Skin of body (tissue), 2 donors: Measurements from ENCODE around the gene MCFD2. TPM values are rescaled to one million over a fixed set of nuclear protein-coding genes. Genes with fewer than 3 reads are reported as not detected.

Source experiments
- DNase-seq: peaks from one replicate; lab custom pipeline; 2025; lab: John Stamatoyannopoulos, UW
- total RNA-seq: library from RNA; depleted of rRNA; stranded (reverse); fragments of >200 nt; gene quantifications from one replicate; pipeline ENCODE4 v1.2.3, GENCODE V29; 2014

Gene MCFD2
- total RNA-seq, 1 donor from 2014 or later = 45.3 TPM

DNA sequence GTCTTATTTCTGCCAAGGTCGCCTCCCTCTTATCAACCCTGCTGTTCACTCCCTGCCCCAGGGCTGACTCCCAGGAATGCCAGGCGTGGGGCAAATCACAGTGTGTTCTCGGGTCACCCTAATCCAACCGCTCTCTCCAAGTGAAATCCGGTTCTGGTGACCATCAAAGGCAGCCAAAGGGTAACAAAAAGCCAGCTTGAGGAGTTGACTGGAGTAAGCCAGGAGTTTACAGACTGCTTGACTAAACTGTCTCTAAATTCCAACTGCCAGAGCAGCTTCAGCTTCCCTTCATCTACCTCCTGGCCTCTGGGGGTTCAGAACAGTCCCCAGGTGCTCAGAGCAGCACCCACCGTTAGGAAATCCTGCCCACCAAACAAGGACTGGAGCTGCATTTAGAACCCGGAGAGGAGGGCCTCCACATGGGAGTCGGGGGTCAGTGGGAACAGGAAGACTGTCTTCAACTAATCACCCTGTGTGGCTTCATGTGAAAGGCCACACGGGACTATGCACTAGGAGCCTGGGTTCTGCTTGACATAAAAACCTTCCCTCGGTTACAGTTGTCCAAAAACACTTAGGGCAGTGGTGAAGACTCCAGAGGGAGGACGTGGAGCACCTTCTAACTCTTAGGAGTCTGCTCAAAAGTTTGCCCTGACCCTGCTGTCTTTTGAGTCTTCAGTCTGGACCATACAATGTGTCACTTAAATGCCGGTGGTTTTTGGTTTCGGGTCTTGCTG is 24.2 kb upstream of the MCFD2 start:
- DNase-seq = no peak

DNA sequence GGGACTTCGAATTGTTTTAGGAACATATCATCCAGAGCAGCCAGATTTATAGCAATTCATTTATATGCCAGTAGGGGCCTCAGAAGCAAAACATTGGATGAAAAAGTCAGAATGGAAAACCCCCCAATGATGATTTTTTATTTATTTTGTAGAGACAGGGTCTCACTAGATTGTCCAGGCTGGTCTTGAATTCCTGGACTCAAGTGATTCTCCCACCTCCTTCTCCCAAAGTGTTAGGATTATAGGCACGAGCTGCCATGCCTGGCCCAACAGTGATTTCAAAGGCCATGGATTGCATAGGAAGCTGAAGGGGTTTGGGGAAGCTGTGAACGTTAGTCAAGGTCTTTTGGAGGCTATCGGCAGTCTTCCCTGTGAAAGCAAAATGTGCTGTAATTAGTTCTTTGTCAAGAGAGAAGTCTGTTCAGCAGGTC is 21.9 kb upstream of the MCFD2 start:
- no peak for DNase-seq

DNA sequence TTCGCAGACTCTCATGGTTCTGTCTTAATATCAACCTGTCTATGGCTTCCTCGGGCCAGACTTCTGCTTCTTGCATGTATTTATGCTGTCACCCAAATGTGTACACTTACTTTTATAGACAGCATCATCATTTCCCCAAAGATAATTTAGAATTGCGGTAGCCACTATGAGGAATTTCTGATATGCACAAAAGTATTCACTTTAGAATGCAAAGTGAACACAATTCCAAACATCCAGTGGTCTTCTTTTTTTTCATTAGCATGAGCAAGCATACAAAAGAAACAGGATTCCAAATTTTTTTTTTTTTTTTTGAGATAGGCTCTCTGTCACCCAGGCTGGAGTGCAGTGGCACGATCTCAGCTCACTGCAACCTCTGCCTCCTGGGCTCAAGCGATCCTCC is 21.0 kb upstream of the MCFD2 start:
- no peak for DNase-seq

DNA sequence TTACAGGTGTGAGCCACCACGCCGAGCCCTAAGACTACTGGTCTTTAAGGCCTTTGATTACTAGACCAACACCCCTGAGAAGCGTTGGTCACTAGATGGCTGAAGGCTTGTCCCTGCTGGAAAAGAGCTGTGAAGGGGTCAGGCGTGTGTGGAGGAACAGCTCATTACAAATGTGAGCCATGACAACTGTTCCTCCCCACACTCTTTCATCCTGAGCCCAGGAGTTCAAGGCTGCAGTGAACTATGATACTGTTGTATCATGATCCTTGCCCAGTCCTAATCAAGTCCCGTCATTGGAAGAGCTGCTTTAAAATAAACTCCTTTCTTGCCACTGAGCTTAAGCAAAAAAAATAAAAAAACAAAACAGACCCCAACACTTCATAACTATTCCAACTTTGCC is 19.5 kb upstream of the MCFD2 start:
- no peak for DNase-seq

DNA sequence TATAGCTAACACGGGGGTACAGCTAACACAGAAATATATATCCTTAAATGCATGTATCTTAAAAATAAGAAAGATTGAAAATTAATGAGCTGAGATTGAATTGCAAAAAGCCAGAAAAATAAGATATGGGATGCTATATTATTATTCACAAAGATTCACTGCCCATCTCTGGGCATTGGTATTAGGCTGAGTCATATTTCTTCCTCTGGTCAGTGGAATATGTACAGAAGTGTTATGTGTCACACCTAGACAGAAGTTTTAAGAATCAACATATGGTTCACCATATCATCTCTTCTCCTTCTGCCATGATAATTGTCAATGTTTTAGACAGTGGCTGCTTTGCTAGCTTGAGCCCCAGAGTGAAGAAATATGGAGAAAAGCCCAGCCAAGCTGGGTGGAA is 14.0 kb upstream of the MCFD2 start:
- DNase-seq = no peak

DNA sequence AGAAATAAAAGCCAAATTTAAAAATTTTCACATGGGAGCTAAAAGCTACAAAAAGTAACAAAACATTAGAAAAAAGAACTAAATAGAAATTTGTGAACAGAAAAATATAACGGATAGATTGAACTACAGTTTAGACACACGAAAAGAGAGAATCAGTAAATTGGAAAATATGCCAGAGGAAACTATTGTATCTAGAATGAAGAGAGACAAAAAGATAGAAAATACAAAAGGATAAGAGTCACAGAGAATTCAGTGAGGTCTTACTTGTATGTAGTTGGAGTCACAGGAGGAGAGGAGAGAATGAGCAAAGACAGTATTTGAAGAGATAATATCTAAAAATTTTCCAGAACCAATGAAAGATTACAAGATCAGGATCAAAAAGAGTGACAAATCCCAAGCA is 11.3 kb upstream of the MCFD2 start:
- no peak for DNase-seq

DNA sequence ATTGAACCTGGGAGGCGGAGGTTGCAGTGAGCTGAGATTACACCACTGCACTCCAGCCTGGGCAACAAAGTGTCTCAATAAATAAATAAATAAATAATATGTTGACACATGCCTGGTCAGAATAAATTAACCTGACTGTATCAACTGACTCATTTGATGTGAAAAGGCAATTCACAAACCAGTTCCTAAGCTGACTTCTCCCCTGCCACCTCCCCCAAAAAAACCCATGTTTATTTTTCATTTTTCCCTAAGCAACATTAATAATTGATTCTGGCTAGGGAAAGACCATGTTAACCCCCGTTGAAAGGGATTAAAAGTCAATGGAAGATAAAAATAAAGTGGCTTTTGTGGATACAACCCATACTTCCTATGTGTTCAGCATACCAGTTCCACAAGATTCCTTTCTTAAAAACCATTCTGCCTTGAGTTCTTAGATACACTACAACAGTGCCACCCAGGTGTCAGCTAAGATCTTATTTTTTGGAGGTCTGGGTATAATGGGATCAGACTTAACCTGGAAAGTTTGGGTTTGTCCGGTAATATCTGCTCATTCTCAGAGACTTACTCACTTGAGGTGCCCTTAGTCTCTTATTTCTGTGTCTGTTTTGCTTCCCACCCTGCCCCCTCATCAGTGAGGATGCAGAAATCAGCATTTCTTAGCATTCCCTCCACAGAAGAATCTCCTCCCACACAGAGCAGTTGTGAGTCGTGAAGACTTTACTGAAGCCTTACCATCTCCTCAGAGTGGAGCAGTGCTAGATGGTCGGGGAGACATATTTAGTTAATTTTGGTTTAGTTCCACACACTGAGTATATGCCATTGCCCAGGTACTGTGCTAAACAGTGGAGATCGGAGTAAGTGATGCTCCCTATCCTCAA is 10.1 kb upstream of the MCFD2 start:
- no peak for DNase-seq

DNA sequence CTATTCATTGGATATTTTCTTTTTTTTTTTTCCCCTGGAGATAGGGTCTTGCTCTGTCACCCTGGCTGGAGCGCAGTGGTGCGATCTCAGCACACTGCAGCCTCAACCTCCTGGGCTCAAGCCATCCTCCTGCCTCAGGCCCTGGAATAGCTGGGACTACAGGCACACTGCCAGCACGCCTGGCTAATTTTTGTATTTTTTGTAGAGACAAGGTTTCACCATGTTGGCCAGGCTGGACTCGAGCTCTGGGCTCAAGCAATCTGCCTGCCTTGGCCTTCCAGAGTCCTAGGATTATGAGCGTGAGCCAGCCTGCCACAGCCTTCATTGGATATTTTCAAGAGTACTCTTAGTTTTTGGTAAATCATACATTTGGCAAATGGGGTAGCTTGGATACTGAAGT is 9.0 kb upstream of the MCFD2 start:
- DNase-seq = no peak

DNA sequence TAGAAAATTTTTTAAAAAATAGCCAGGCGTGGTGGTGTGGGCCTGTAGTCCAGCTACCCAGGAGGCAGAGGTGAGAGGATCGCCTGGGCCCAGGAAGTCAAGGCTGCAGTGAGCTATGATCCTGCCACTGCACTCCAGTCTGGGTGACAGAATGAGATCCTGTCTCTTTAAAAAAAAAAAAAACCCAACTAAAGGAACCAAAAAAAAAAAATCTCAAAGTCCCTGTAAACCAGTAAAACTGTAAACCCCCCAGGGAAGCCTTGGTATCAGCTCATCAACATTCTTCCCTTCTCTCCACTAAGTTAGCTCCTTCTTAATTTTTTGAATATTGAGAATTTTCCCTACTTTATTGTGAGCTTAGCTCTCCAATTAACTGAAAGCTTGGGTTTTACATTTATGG is 8.4 kb upstream of the MCFD2 start:
- no peak for DNase-seq

DNA sequence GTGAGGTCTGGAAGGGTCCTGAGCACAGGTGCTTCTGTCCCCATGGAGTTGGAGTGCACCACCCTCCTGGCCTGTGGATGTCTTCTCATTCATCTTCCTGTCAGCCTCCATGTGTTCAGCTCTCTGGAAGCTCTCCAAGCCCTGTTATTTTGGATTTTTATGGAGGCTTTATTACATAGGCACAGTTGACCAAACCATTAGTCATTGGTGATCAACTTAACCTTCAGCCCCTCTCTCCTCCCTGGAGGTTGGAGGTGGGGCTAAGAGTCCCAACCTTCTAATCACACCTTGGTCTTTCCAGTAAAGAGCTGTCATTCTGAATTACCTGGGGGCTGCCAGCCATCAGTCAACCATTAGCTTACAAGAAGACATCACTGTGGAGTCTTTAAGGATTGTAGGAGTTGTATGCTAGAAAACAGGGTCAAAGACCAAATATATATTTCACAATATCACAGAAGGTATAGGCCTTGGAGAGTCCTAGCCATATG is 7.5 kb upstream of the MCFD2 start:
- DNase-seq = no peak

DNA sequence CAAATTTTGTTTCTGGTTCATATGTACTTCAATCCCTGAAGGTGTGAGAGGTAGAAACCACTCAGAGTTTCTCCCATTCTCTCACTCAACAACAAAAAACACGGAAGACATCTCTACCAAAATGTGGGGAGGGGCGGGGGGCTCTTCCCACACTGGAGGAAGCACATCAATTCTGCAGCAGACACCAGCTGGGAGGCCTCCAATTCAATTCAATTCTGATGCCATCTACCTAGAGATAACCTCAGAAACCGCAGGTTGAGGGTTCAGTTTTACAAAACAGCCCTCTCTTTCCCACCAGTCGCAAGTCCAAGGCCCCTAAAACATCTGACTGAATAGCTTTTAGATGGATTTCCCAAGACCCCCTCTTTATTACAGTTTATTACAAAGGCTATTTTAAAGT is 7.0 kb upstream of the MCFD2 start:
- no peak for DNase-seq

DNA sequence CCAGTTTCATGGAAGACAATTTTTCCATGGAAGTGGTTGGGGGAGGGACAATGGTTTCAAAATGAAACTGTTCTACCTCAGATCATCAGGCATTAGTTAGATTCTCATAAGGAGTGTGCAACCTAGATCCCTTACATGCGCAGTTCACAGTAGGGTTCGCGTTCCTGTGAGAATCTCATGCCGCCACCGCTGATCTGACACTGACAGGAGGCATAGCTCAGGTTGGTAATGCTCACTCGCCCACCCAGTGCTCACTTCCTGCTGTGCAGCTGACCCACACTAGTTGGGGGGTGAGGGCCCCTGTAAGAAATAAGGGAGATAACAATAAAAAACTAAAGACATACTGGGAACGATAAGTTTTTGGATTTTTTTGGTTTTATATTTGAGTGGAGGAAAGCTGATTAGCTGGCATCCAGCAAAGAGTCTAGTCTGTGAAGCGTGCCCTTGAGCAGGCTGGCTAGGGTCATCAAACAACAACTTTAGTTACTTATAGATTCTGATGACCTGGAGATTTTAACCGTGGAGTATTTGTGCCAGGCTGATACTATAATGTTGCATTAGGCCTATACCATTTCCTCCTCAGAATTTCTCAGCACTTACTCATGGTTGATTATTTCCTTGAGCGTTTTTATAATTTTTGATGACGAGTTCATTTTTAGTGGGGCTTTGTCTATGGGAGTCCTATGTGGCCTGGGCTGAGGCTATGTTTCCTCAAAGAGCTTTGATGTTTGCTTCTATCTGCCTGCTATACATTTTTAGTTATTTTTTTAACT is 6.3 kb upstream of the MCFD2 start:
- DNase-seq = no peak

DNA sequence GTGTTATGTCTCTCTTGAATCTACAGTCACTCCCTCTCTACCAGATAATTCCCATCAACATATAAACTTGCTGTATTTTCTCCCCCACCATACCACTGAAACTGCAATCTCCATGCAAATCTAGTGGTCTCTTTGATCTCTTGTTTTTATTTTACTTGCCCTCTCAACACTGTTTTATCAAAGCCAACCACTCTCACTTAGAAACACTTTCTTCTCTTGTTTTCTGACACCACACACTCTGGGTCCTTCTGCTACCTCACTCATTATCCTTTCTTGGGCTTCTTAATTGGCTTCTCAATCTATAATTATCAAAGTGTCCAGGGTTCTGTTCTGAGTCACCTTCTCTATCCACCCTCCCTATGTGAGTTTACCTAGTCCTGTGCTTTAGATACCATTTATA is 2.0 kb upstream of the MCFD2 start:
- DNase-seq = no peak

DNA sequence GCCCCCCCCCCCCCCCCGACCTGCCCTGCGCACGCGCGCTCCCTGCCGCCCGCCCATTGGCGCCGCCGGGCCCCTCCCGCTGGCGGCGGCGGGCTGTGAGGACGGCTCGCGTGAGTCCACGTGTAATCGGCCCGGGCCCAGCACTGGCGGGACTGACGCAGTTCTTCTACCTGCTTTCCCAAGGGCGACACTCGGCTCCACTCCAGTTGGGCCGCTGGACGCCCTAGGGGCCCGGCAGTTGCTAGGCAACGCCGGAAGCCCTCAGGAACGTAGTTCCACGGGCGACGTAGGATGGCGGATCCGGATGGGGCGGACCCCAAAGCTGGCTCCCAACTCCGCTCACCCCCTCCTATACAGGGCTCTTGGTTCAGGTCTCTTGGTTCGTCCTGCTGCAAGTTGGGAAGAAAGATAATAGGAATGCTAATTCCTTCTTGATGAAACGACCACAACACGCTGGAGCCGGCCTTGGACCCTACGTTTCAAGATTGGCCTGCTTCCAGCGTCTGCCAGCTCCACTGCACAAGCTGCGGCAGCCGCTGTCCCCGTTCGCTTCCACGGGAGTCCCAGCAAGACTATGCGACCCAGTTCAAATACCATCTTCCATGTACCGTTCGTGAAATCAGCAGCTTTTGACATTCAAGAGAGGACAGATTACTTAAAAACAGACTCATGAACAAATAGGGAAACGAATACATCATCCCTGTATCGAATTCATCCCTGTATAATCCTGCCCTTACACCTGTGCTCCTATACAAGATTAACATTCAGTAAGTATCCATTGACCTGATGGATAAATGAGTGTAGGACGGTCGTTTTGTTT is 415 bp upstream of the MCFD2 start:
- peak; percentile 93 for DNase-seq

DNA sequence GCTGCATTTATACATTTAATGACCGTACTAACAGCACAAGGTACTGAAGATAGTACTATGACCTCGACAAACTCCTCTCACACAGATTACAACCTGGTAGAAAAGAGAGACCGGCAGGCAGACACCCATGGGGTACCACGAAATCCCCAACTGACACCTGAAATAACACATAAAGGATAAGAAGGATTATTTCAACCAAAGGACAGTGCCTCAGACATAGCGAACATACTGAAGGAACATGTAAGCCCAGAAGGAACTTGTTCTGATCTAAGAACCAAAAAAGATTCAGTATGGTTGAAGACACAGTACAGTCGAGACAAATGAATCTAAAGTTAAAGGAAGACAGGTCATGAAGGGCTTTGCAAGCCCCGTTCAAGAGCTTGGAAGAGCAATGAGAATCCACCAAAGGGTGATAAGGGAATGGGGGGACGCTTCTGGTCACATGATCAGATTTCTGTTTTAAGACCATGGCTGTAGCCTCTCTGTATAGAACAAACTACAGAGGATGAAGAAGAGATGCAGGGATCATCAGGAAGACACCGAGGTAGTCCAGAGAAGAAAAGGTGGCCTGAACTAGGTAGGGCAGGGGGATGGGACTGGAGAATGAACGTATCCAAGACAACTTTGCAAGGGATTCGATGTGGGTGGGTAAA is 902 bp downstream of the MCFD2 start:
- DNase-seq = no peak

DNA sequence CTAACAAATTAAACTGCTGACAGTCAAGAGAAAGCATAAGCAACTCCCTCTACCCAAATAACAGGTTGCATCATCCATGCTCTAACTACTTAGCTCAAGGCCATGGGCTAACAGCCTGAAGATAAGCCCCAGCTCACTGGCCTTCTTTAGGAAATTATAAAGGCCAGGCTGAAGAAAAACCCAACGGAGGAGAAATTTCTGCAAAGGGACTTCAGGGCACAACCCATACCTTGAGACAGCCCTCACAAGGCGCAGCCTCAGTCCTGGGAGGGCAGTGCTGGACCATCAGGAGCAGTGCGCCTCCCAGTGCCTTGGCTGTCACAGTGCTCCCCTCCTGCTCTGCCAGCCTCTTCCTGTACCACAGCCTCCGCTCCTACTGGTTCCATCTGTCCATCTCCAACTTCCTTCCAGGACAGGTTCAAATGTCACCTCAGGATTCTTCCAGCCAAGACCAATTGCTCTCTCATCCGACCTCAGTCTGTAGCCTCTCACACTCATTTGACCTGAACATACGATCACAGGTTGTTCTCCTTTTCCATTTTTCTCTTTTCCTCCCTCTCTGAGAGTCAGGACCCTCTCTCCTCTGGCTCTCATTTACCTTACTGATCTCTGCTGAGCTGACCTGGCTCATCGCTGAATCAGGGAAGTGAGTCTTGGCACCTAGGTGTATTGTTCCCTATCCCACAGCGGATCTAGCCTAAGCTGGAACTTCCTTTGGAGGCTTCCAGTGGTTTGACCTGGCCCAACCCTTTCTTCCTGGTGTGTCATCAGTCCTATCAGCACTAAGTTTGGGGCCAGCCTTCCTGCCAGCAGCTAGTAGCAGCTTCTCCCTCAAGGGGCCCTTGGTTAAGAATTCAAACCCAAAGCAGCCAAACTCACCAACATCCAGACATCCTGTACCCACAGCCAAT is 1.9 kb downstream of the MCFD2 start:
- no peak for DNase-seq

DNA sequence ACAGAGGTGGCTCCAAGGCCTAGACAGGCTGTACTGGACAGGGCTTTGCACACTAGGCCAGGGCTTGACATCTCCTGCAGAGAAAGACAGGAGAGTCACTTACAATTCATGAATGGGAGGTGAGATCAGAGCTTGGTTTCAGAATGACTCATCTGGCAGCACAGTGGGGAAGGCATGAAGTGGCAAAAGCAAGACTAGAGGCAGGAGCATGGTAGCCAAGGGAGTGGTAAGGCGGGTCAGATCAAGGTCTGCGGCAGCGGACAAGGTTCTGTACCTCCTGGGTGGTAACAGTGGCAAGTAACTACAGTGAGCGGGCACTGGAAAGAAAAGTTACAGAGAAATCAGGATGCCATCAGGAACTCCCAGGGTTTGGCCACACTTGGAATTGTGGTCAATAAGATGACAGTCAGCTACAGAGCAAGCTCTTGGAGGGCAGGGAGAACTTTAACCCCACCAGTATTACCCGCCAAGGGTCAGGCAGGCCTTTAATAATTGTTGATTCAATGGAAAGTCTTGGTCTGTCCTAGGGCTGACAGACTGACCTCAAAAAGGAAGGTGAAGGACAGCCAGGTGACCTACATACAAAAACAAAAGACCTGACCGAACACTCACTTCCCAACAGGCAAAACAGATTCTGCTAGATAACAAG is 5.7 kb downstream of the MCFD2 start:
- no peak for DNase-seq

DNA sequence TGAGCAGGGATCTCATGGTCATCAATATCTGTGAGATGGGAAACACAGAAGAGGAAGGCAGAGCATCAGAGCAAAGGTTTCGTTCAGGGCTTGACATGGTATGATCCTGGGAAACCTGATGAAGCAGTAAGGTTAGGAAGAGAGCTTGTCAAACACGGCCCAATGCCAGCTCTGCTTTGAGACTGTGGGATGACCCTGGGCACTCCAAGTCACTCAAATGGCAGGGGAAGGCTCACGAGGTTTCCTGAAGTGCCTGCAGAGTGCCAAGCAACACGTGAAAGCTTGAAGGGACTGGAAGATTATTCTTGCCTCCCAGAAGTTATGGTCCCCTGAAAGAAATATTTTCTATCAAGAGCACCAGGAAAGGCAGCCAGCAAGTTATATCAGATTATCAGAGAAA is 6.5 kb downstream of the MCFD2 start:
- DNase-seq = no peak
